GM19099 (cell line): Measurements from ENCODE around the gene ZCCHC14.
A peak's percentile ranks its signal among the peaks of the same experiment; 100 is the strongest.

Source experiments
- POLR2A ChIP-seq: IDR thresholded peaks from 3 replicates; pipeline ENCODE4 v1.6.1; 2011; ENCODE audit warnings: low read depth; ENCODE audit not compliant: insufficient read length; ENCODE audit errors: extremely low read depth

ZCCHC14 gene

DNA sequence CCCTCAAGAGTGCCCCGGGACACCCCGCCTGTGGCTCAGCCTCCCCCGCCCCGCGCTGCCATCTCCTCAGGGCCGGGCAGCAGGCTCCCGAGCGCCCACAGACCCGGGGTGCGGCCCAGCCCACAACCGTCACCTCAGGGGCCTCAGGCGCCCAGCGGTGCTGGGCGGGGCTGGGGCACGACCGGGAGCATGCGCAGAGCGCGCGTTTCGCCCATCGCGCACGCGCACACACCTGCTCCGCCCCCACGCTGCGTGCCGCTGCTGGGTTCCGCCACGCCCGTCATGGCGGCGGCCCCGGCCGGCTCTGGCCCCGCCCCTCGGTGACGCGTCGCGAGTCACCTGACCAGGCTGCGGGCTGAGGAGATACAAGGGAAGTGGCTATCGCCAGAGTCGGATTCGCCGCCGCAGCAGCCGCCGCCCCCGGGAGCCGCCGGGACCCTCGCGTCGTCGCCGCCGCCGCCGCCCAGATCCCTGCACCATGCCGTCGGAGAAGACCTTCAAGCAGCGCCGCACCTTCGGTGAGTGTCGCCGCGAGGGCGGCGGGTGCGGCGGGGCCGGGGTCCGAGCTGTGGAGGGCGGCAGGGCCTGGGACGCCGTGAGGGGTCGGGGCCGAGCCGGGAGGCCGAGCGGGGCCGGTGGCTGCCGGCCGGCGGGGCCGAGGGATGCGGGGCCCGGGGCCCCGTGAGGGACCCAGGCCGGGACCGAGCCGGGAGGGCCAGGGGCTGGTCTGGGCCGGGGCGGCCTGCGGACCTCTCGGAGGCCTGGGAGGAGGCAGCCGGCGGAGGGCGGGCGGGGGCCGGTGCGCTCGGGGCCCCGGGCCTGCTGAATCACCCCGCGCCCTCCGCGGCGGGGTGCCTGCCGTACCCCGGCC lies 100.6 kb downstream of the ZCCHC14 start, which contains the start of gene MAP1LC3B:
MAP1LC3B (plus strand) TSS at position 387 of the 871 bp plus-strand sequence; CDS start at position 479, 92 bp downstream.
- TF ChIP-seq POLR2A = peak; percentile 91

DNA sequence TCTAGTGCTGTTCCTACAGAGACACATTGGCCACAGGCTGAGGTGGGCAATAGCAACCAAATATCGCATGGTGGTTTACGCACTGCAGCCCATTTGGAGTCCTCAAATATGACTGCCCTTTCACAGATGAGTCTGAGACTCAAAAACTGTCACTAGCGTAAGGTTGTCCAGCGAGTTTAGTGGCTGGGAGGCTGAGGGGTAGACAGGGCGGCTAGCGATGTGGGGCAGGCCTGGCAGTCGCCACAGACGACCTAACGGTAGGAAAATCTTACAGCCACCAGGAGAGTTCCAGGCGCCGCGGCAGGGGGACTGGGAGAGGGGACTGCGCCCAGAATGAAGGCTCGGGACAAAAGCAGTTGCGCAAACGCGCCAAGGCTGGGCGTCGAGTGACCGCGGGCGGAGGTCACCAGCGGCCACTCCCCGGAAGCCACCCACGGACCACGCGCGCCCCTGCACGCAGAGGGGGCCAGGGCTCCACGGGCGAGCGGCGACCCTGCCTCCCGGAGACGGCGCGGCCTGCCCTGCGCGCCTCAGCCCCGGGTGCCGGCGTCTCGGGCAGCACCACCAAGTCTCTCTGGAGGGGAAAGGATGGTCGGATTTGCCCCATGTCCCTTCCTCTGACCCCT lies 101.4 kb downstream of the ZCCHC14 start:
- TF ChIP-seq POLR2A = no peak

DNA sequence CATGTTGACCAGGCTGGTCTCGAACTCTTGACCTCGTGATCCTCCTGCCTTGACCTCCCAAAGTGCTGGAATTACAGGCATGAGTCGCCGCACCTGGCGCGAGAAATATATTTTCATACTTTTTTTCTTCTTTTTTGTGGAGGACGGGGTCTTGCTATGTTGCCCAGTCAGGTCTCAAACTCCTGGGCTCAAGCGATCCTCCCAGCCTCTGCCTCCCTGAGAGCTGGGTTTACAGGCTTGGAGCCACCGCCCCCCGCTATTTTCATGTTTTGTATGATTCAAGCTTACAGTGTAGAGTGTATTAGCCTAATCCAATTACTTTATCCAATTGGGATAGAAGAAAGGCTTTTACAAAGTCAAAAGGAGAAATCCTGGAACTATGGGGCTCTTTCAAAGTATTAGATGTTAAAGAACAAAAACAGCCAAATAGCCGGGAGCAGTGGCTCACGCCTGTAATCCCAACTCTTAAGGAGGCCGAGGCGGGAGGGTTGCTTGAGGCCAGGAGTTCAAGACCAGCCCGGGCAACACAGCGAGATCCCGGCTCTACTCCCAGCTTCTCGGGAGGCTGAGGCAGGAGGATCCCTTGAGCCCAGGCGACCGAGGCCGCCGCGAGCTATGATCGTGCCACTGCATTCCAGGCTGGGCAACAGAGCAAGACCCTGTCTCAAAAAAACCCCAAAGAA lies 102.0 kb downstream of the ZCCHC14 start:
- TF ChIP-seq POLR2A = no peak

DNA sequence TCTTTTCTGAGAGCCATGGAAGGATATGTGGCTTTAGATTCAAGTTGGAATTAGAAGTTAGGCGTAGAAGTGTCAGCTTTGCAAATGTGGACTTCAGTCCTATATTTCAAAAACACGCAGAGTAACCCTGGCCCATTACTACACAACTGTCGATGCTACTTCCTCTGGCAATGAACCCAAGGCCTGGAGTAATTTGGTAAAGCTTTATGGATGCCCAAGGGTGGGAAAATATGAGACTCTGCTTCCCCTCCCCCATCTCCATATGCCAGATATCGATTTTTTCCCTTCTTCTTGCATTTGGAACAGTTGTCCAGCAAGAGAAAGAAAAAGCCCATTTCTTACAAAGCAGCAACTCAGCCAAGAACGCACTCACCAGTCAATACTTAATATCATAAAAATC lies 103.6 kb downstream of the ZCCHC14 start:
- TF ChIP-seq POLR2A = no peak

DNA sequence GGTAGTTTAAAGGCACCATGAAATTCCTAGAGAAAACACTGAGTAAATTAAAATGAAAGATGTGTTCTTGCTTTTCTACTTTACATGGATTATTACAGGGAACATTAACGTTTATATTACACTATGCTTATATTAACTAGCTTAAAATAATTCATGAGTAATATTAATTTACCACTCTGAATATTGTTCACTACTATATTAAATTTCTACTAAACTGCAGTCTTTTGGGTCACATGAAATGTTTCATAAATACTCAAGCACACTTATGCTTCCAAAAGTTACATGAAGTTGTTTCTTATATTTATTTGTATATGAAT lies 104.0 kb downstream of the ZCCHC14 start:
- TF ChIP-seq POLR2A = no peak

DNA sequence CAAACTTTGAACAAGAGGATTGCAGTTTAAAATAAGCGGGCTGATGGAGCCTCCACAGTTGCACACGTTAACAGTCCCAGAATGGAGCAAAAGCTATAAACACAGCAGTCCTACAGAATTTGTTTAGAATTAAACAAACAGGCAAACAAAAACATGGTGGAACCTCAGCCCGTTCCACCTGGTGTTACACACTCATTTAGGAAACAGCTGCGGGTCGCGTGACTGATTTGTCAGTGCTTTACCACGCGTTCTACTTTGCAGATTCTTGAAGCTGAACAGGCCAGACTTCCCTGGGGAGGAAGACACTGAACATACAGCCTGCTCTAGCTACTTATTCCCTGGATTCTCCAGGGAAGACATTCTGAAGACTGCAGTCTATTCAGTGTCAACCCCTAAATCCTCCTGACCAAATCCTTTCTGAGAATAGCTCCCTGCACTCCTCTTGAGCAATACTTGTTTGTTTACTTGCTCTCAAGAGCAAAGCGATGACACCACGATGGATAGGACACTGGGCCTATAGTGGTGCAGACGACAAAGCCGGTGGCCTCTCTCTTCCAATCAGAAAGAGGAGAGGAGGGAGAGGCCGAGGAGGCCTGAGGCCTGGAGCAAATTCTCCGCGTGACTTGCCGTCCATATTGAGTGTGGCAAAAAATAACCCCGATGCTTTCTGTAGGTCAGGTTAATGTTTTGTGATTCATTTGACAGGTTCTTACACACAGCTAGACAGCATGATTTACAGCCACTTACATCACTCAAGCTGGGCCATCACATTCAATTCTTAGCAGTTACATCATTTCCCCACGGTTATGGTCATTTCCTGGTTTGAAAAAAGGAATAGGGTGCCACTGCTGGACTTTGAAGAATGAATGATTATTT lies 104.6 kb downstream of the ZCCHC14 start:
- peak; percentile 58 for TF ChIP-seq POLR2A

DNA sequence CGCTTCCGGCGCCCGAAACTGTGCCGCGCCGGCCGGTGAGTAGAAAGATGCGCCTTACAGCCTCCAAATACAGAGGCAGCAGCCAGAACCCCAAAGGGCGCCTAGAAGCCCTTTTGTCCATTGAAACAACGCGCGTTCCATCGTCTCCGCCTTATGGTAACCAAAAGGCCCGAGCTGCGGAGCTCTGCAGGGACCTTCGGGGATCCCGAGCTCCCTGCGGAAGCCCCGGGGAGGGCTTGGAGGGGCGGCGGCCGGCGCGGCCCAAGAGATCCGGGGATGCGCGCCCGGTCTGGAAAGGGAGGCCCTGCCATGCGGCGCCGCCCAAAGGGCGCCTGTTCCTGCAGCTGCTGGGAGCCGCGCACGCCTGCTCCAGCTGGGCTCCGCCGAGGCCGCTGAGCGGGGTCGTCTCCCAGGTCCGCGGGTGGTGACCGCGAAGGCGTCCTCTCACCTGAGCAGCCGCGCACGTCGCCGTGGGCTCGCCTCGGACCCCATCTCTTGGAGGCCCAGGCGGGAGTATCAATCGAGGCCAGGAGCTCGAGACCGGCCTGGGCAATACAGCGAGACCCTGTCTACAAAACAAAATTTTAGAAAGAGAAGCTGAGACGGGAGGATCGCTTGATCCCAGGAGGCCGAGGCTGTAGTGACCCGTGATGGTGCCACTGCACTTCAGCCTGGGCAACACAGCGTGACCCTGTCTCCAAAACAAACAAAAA lies 108.5 kb downstream of the ZCCHC14 start:
- TF ChIP-seq POLR2A = no peak

DNA sequence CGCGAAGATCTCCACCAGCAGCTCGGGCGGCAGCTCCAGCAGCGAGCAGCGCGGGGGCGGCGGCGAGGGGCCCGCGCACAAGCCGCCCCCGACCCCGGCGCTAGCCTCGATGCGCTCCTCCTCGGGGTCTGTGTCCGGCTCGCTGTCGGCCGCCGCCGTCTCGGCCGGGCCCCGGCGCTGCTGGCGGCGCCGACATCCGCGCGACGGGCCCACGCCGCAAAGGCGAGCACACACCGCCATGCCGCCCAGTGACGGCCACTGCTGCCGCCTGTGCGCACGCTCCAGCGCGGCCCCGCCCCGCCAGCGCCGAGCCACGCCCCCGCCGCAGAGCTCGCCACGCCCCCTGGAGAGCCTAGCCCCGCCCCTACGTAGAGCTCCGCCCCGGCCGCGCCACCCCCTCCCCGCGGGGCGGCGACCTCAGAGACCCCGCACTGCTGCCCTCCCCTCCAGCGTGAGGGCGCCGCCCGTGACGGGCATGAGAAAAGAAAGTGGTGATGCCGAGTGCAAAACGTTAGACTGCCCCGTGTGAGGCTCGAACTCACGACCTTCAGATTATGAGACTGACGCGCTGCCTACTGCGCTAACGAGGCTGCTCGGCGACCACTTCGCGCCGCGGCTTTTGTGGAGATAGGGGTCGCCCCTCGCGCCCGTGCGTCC lies 109.2 kb downstream of the ZCCHC14 start, which contains the start of gene FBXO31:
FBXO31 (minus strand) TSS at position 272 of the 657 bp plus-strand sequence; CDS start at position 240, 32 bp downstream.
- TF ChIP-seq POLR2A = peak; percentile 81

DNA sequence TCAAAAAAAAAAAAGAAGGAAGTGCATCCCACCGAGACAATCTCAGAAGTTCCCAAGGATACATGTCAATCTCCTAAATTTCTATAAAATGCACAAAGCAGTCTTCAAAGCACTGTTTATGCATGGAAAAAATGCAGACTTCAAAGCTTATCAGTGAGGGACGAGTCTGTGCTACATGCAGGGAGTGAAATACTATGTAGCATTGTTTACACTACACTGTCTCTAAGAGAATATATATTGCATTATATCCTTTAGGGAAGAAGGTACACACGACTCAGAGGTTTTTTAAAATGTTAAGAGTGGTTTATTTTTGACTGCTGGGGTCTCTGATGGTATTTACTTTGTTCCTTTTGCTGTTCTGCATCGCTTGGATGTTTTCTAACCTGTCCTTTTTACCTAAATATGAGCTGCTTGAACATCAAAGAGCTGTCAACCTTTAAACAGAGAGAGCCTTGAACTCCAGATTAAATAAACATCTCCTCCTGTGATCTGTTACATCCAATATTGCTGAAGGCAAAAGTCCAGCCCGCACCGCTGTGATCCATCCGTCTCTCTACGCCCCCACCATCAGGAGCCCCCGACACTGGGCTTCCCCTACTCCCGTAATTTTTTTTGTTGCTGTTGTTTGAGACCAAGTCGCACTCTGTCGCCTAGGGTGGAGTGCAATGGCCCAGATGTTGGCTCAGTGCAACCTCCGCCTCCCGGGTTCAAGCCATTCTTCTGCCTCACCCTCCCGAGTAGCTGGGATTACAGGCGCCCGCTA lies 110.6 kb downstream of the ZCCHC14 start:
- no peak for TF ChIP-seq POLR2A

DNA sequence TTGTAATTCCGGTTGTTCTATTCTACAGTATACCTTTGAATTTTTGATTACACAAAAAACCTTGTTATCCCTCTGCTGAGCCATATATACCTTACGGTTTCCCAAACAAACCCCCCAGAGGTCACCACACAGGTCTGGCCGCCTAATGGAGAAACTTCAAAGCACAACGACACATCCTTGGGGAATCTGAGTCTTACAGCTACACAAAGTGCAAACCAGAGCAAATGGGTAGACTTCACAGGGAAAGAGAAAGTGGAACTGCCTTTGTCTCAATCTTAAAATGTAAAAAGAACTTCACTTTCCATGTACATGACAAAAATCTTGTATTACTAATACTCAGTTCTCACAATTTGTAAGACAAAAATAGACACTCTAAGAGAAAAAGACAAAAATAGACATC lies 111.9 kb downstream of the ZCCHC14 start:
- TF ChIP-seq POLR2A = no peak

DNA sequence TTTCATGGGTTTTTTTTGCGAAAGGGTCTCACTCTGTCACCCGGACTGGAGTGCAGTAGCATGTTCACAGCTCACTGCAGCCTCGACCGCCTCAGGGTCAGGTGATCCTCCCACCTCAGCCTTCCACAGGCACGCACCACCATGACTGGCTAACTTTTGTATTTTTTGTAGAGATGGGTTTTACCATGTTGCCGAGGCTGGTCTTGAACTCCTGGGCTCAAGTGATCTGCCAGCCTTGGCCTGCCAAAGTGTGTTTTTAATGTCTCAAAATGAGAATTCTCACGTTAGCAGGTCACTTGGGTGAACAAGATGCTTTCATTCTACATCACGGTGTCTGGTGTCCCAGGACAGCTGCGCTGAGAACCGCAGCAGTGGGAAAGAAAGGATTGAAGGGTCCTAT lies 112.4 kb downstream of the ZCCHC14 start:
- no peak for TF ChIP-seq POLR2A

DNA sequence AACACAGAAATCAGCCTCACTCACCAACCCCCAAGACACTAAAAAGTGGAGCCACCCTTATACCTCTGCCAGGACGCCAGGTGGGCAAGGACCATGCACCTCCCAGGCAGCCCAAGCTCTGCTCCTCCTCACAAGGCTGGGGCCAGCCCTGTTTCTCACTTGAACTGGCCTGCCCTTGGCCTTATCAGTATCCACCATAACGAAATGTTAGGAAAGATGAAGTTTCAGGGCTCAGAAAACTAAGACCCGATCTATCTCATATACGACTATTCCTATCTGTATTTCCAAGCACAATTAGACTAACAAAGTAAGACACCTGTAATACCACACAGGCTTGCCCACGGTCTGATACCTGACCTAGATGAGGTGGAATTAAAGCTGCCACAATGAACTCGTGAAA lies 116.2 kb downstream of the ZCCHC14 start:
- no peak for TF ChIP-seq POLR2A

DNA sequence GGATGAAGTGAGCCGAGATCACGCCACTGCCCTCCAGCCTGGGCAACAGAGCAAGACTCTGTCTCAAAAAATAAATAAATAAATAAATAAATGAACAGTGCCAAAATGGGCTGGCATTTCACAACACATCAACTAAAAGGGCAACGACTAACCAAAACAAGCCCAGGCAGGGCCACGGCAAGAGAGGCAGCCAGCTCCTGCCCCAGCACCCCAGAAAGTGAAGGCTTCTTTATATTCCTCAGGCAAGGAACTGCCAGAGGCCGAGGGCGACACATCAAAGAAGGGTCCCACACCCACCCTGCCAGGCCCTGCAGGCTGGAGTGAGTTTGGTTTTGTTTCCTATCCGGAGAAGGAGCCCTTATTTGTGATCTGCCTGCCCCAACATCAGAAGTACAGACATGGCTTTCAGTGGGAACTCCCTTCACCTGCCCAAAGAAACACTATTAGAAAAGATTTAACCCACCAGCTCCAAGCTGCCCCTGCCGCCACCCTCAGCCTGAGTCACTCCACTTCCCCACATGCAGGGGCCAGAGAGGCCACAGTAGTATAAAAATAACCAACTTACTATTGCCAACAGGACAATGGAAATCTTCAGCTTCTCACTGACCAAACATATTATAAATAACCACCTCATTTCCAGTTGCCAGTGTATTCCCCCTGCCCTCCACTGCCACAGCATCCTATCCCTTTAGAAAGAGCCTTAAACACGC lies 117.2 kb downstream of the ZCCHC14 start:
- TF ChIP-seq POLR2A = no peak

DNA sequence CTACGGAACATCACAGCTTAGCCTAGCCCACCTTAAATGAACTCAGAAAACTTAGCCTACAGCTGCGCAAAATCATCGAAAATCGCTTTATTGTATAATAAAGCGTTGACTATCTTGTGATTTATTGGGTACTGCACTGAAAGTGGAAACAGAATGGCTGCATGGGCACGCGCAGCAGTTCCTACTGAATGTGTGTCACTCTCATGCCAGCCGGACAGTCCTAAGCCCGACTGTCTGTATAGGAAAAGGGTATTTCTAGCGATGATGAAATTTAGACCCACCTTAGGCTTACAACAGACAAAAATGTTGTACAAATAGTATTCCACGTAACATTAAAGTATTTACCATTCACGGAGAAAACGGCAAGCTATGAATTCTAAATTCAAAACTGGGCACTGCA lies 118.5 kb downstream of the ZCCHC14 start:
- no peak for TF ChIP-seq POLR2A
